ENCODE data around the gene ISM1. TPM values are rescaled to one million over a fixed set of nuclear protein-coding genes. Genes with fewer than 3 reads are reported as not detected.

ISM1 gene
- total RNA-seq = 16.2 and 32.1 TPM in 2 replicates

DNA sequence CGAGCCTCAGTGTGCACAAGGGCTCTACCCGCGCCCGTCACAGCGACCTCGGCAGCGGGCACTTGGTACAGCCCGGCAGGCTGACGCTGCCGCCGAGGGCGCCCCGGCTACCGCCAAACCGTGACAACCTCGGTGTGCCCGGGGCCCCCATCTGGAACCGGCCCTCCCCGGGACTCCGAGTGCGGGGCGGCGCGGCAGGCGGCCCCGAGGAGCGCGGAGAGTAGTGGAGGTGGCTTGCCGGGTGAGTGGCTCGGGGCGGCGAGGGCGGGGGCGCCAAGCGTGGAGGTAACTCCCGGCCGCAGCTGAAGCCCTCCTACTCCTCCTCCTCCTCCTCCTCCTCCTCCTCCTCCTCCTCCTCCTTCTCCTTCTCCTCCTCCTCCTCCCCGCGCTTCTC is at the start of gene ISM1:
Gene ISM1, plus strand, starts transcription at position 371 of the 394 bp plus-strand sequence. CDS start 503 bp downstream, outside the sequence.

Other genes starting within 250 kb of the ISM1 start
- gene SPTLC3, start 212.3 kb upstream of the ISM1 start, total RNA-seq = 36.5 and 48.1 TPM in 2 replicates